ENCODE data around the gene GLT1D1. TPM values are rescaled to one million over a fixed set of nuclear protein-coding genes. Genes with fewer than 3 reads are reported as not detected.
"Not testable (repeated sequence)": the region's sequence is repeated elsewhere in the genome, so short reads cannot be mapped to it uniquely, and the experiment has no call there.

The GLT1D1 gene
- not detected in 2 replicates for total RNA-seq

DNA sequence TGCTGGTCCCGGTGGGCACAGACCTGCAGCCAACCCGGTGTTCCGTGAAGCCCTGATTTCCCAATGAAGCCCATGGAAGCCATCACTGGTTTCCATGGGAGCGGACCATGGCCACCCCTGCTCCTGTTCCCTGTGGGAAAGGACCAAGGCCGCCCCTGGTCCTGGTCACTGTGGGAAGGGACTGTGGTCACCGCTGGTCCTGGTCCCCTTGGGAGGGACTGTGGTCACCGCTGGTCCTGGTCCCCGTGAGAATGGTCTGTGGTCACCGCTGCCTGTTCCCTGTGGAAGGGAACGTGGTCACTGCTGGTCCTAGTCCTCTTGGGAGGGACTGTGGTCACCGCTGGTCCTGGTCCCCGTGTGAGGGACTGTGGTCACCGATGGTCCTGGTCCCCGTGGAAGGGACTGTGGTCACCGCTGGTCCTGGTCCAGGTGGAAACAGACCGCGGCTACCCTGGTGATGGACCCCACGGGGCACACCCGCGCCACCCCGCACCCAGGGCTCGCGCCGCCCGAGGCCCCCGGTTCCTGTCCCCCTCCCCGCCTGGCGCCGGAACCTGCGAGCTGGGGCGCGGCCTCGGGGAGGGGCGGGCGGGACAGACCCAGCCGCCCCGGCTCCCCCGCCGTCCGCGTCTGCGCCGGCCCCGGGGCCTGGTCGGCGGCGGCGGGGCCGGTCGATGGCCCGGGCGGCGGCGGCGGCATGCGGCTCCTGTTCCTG lies at the start of gene GLT1D1:
Gene GLT1D1 (plus strand): TSS at position 594 of the 715 bp plus-strand sequence. CDS start 104 bp downstream, at position 698.
- no peaks in the 10 kb centered on the region for H3K36me3 ChIP-seq (ENCODE audit: control insufficient read depth, insufficient read depth, low read length)
- H3K4me3 ChIP-seq (ENCODE audit: low read depth, low read length) = no peak within 1 kb of the TSS
- TF ChIP-seq, protein P1, sequence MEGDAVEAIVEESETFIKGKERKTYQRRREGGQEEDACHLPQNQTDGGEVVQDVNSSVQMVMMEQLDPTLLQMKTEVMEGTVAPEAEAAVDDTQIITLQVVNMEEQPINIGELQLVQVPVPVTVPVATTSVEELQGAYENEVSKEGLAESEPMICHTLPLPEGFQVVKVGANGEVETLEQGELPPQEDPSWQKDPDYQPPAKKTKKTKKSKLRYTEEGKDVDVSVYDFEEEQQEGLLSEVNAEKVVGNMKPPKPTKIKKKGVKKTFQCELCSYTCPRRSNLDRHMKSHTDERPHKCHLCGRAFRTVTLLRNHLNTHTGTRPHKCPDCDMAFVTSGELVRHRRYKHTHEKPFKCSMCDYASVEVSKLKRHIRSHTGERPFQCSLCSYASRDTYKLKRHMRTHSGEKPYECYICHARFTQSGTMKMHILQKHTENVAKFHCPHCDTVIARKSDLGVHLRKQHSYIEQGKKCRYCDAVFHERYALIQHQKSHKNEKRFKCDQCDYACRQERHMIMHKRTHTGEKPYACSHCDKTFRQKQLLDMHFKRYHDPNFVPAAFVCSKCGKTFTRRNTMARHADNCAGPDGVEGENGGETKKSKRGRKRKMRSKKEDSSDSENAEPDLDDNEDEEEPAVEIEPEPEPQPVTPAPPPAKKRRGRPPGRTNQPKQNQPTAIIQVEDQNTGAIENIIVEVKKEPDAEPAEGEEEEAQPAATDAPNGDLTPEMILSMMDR (IDR thresholded peaks at IDR 0.05; ENCODE audit: insufficient read depth, low read length, severe bottlenecking) = no peak
- FAIRE-seq (no peak), DNase-seq (ENCODE audit: low read depth) (no peak)
- no peaks in the 10 kb centered on the region for H3K27me3 ChIP-seq (ENCODE audit: control insufficient read depth, insufficient read depth, low read length)

DNA sequence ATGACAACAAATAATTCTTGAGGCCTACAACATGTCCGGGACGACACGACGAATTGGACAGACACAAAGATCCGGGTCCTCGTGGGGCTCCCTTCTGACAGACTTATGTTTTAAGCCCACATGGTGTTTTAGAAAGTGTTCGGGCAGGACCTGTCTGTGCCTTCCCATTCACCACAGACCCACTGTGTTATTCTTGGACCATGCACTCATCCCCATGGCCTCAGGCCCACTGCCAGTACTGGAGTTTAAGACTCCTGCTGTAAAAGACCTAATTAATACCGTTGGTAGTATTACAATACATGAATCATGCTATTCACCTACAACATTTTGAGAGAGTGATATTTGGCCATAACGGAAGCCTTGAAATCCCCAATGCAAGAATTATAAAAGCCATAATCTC lies 49.5 kb upstream of the GLT1D1 start:
- TF ChIP-seq, protein P1 (IDR thresholded peaks at IDR 0.05; ENCODE audit: insufficient read depth, low read length, severe bottlenecking) = no peak
- no peaks in the 10 kb centered on the region for H3K27me3 ChIP-seq (ENCODE audit: control insufficient read depth, insufficient read depth, low read length)
- FAIRE-seq (no peak), DNase-seq (ENCODE audit: low read depth) (no peak)
- peaks cover 12% of the 10 kb centered on the region for H3K36me3 ChIP-seq (ENCODE audit: control insufficient read depth, insufficient read depth, low read length)
- no peak overlapping the region for H3K4me3 ChIP-seq (ENCODE audit: low read depth, low read length)

- TF ChIP-seq, protein P1 (IDR thresholded peaks at IDR 0.05; ENCODE audit: insufficient read depth, low read length, severe bottlenecking) = no peak
- Histone ChIP-seq H3K4me3 (ENCODE audit: low read depth, low read length) (no peak overlapping the region), H3K36me3 (ENCODE audit: control insufficient read depth, insufficient read depth, low read length) (peaks cover 10% of the 10 kb centered on the region), H3K27me3 (ENCODE audit: control insufficient read depth, insufficient read depth, low read length) (no peaks in the 10 kb centered on the region)
- FAIRE-seq = no peak
- DNase-seq (ENCODE audit: low read depth) = no peak
Observed at GRCh38 chr12:128804762-128805161, 48.5 kb upstream of the GLT1D1 start.

GRCh38 chr12:128805406-128805805 lies 47.9 kb upstream of the GLT1D1 start:
- H3K27me3 ChIP-seq (ENCODE audit: control insufficient read depth, insufficient read depth, low read length); H3K4me3 ChIP-seq (ENCODE audit: low read depth, low read length); DNase-seq (ENCODE audit: low read depth); FAIRE-seq: not testable (repeated sequence)
- H3K36me3 ChIP-seq (ENCODE audit: control insufficient read depth, insufficient read depth, low read length) = peaks cover 10% of the 10 kb centered on the region

DNA sequence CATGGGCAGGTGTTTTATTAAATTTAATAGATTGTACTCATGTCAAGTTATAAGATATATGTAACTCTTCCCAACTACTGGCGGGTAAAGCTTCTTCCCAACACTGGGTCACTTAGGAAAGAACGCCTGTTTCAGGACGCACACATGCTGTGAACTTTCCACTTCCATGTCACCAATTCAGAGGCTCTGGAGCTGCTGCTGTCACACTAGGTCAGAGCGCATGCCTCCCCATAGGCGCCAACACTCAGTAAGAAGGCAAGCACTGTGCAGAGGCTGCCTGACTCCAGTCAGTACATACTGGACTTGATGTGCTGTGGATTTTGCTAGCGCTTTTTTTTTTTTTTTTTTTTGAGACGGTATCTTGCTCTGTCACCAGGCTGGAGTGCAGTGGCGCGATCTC lies 46.7 kb upstream of the GLT1D1 start:
- FAIRE-seq (no peak), DNase-seq (ENCODE audit: low read depth) (no peak)
- Histone ChIP-seq H3K27me3 (ENCODE audit: control insufficient read depth, insufficient read depth, low read length) (no peaks in the 10 kb centered on the region), H3K36me3 (ENCODE audit: control insufficient read depth, insufficient read depth, low read length) (peaks cover 9% of the 10 kb centered on the region), H3K4me3 (ENCODE audit: low read depth, low read length) (no peak overlapping the region)
- TF ChIP-seq, protein P1 (IDR thresholded peaks at IDR 0.05; ENCODE audit: insufficient read depth, low read length, severe bottlenecking) = no peak

DNA sequence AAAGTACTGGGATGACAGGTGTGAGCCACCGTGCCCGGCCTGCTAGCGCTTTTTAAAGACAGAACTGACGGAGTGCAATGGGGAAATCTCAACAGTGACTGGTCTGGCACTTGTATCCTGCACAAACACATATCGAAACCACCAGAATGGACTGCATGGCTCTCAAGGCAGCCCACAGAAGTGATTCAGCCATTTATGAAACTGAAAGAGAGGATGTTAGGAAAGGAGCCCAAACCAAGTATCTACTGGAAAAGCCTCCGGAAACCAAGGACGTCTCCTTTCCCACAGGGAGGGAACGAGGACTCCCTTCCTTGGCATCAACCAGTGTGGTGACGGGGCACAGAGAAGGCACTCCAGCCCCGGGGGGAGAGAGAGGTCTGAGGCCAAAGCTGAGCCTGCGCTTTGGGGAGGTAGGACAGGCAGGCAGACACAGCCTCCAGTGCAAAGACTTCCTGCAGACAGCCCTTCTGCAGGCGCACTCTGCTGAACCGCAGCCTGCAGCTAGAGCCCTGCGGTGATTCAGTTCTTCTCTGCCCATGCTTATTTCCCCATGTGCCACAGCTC lies 46.0 kb upstream of the GLT1D1 start:
- DNase-seq (ENCODE audit: low read depth) = no peak
- Histone ChIP-seq H3K27me3 (ENCODE audit: control insufficient read depth, insufficient read depth, low read length) (no peaks in the 10 kb centered on the region), H3K4me3 (ENCODE audit: low read depth, low read length) (no peak overlapping the region), H3K36me3 (ENCODE audit: control insufficient read depth, insufficient read depth, low read length) (peaks cover 9% of the 10 kb centered on the region)
- TF ChIP-seq, protein P1 (IDR thresholded peaks at IDR 0.05; ENCODE audit: insufficient read depth, low read length, severe bottlenecking) = no peak
- no peak for FAIRE-seq

Measured in bronchial epithelial cell (primary cell).